Activated CD8-positive, alpha-beta memory T cell treated with anti-CD3 and anti-CD28 coated beads for 48 hours (primary cell): ENCODE results near the gene TLDC2.
"Not testable (repeated sequence)": the region's sequence is repeated elsewhere in the genome, so short reads cannot be mapped to it uniquely, and the experiment has no call there.

Experiments used
- DNase-seq, 3 experiments: peaks; one replicate each; pipeline ENCODE4 v3.0.0-alpha.2; 2020; ENCODE audit warnings: low read depth in 2 of 3, low spot score in 2 of 3

TLDC2 gene

DNA sequence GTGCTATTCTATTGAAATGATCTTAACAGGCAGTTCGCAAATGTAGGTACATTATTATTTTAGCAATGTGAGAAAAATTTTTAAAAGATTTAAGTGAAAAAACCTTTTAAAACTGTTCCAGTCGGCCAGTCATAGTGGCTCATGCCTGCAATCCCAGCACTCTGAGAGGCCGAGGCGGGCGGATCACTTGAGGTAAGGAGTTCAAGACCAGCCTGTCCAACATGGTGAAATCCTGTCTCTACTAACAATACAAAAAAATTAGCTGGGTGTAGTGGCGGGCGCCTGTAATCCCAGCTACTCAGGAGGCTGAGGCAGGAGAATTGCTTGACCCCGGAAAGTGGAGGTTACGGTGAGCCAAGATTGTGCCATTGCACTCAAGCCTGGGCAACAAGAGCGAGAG is 29.6 kb downstream of the TLDC2 start:
- DNase-seq = not testable (repeated sequence)

DNA sequence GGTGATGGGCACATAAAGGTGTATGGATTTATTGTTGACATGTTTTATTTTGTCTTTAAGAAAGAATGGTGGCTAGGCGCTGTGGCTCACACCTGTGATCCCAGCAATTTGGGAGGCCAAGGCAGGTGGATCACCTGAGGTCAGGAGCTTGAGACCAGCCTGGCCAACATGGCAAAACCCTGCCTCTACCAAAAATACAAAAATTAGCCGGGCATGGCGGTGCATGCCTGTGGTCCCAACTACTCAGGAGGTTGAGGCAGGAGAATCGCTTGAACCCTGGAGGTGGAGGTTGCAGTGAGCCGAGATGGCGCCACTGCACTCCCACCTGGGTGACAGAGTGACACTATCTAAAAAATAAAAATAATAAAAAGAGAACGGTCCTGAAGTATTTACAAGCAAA is 30.1 kb downstream of the TLDC2 start:
- DNase-seq = not testable (repeated sequence)

DNA sequence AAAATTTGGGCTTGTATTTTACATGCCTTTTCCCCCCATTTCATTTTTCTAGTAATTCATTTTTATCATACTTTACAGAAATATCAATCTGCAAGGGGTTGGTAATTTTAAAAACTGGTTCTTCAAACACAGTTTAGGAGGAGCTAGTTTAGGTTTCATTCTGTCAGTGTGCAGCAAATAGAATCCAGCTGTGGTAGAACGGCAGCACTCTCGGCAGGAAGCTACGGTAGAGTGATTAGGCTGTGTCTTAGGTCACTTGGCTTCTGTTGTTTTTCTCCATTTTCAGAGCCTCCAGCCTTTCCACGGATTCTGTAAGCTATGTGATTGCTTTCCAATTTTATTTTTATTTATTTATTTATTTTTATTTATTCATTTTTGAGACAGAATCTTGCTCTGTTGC is 32.7 kb downstream of the TLDC2 start:
- DNase-seq = no peak

DNA sequence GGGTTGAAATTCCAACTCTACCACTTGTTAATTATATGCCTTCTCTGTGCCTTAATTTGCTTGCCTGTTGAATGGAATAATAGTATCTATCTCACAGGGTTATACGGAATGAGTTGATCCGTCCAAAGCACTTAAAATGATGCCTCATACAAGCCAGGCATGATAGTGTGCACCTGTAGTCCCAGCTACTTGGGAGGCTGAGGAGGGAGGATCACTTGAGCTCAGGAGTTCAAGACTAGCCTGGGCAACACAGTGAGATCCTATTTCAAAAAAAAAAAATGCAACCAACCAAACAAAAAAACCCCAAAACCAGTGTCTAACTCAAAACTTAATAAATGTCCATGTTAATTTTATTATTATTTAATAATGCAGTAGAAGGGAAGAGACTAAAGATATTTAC is 40.3 kb downstream of the TLDC2 start:
- DNase-seq = no peak

DNA sequence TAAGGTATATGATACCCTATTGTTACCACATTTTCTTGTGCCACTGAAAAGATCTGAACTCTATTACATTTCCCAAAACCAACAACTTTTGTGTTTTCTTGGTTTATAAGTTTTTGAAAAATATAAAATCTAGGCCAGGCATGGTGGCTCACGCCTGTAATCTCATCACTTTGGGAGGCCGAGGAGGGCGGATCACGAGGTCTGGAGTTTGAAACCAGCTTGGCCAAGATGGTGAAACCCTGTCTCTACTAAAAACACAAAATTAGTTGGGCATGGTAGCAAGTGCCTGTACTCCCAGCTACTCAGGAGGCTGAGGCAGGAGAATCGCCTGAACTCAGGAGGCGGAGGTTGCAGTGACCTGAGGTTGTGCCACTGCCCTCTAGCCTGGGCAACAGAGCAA is 41.3 kb downstream of the TLDC2 start:
- DNase-seq = no peak

DNA sequence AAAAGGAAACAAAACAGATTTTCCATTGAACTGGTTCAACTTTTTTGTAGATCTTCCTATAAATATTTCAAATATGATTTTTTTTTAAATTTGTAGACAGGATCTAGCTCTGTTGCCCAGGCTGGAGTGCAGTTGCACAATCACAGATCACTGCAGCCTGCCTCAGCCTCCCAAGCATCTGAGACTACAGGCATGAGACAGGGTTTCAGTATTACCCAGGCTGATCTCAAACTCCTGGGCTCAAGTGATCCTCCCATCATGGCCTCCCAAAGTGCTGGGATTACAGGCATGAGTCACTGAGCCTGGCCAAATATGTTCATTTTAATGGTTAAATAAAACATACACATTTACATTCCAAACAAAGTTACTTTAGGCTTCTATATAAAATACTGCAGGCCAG is 42.0 kb downstream of the TLDC2 start:
- DNase-seq = no peak

DNA sequence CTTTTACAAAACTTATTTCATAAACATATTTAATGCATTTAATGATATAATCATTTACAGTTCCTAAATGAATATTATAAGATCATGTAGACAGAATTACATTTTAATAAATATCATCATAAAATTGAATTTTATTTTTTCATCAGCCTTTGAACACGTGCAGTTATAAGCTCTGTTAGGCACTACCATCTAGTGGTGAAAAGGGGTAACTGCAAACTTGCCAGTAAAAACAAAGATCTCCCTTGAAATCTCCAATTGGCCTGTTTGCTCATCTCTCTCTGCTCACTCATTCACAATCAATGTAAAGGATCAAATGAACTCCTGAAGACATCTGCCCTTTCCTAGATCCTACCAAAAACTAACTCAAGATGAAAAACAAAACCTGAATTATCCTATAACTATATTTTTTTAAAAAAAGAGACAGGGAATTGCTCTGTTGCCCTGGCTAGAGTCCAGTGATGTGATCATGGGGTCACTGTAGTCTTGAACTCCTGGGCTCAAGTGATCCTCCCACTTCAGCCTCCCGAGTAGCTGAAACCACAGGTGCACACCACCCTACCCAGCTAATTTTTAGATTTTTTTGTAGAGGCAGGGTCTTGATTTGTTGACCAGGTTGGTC is 43.9 kb downstream of the TLDC2 start:
- DNase-seq = no peak

DNA sequence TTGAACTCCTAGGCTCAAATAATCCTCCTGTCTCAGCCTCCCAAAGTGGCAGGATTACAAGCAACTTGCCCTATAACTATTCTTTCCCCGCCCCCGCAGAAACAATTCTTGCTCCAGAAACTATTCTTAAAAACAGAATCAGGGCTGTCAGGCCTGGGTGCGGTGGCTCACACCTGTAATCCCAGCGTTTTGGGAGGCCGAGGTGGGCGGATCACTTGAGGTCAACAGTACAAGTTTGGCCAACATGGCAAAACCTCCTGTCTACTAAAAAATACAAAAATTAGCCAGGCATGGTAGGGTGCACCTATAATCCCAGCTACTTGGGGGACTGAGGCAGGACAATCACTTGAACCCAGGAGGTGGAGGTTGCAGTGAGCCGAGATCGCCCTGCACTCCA is 44.4 kb downstream of the TLDC2 start:
- no peak for DNase-seq

DNA sequence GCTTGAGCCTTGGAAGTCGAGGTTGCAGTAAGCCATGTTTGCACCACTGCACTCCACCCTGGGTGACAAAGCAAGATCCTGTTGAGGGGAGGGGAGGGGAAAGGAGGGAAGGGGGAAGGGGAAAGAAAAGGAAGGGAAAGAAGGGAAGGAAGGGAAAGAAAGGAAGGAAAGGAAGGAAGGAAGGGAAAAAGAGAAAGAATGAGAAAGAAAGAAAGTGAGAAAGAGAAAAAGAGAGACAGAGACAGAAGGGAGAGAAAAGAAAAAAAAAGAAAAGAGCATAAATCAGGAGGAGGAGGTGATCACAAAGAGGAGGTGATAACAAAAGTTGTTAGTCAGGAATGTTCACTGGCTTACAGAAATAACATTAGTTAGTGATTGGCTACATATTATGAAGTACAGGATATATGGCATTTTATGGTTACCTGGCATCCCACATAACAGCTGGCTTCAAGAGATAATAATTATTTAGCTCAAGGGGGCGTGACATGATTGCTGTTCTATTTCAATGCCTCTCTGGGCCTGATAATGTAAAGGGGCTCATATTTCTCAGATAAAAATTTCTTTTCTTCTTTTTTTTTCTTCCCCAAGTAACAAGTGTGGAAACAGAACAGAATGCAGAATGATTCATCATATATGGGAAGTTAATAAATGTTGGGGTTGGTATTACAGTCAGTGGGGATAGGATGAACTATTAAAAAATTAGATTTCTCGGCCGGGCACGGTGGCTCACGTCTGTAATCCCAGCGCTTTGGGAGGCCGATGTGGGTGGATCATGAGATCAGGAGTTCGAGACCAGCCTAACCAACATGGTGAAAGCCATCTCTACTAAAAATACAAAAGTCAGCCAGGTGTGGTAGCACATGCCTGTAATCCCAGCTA is 48.5 kb downstream of the TLDC2 start:
- no peak for DNase-seq

DNA sequence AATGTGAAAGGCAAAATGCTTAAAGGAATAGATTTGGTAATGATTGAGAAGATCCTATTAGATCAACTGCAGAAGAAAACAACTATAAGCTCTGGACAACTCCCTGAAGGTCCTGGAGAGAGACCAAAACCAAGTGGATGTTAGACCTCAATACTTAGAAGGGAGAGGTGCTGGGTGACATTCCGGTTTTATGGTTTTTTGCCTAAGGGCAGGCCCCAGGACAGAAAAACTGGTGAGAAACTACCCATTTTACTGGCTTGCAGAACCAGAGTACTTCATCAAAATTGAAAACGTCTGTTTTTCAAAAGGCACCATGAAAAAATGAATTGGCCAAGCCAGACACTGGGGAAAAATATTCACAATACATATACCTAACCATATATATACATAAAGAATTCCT is 49.3 kb downstream of the TLDC2 start:
- no peak for DNase-seq

DNA sequence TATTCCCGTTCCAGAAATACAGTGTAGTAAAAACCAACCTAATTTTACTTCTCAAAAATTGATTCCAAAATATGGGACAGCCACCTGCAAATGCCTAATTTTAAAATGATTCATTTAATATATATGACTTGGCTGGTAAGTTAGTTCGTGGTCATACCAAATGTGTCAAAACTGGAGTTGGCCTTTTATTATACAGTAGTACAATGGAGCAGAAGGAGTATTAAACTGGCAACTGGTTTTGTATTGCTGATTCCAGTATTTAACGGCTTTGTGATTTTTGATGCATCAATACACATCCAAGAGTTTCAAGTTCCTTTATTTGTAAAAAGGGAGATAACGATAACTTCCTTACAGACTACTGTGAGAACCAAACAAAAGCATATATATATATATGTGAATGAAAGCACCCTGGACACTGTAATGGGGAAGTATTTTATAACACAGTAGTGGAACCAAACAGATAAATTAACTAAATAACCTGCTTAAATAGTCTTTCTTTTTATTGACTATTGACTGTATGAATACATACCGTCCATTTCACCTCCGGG is 50.8 kb downstream of the TLDC2 start:
- DNase-seq = no peak

DNA sequence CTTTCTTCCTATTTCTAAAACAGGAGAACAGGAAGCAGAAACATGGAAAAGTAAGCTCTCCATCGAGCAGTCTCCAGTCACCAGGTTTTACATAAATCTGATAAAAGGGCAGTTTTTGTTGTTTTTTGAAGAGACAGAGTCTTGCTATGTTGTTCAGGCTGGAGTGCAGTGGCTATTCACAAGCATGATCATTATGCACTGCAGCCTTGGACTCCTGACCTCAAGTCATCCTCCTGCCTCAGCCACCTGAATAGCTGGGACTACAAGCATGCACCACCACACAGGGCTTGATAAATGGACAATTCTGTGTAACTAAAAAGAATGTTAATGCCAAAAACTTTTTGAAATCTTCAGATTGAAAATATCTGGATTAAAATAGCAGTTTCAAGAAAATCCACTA is 51.8 kb downstream of the TLDC2 start:
- DNase-seq = no peak

DNA sequence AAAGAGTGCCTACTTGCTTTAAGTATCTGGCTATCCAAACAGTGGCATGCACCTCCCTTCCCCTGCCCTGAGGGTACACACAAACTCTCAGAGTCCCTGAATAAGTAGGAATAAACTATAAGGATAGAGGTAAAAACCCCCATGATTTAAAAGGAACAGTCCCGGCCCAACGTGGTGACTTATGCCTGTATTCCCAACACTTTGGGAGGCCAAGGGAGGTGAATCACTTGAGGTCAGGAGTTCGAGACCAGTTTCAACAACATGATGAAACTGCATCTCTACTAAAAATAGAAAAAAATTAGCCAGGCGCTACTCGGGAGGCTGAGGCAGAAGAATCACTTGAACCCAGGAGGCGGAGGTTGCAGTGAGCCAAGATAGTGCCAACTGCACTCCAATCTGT is 53.4 kb downstream of the TLDC2 start:
- no peak for DNase-seq

DNA sequence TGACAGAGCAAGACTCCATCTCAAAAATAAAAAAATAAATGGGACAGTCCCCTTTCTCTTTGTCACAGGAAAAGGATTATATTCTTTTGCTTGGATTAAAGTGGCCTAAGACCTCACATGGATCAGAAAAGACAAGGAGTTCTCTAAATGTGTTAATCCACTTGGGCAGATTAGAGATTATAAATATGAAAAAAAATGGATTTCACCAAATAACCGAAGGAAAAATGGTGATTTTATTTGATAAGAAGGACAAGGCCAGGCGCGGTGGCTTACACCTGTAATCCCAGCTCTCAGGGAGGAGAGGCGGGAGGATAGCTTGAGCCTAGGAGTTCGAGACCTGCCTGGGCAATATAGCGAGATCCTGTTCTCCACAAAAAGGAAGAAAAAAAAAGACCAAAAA is 53.8 kb downstream of the TLDC2 start:
- no peak for DNase-seq

DNA sequence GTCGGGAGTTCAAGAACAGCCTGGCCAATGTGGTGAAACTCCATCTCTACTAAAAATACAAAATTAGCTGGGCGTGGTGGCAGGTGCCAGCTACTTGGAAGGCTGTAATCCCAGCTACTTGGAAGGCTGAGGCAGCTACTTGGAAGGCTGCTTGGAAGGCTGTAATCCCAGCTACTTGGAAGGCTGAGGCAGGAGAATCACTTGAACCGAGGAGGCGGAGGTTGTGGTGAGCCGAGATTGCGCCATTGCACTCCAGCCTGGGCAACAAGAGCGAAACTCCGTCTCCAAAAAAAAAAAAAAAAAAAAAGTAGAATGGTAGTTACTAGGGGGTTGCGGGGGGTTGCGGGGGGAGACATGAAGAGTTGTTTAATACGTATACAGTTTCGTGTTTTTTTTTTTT is 56.1 kb downstream of the TLDC2 start:
- not testable (repeated sequence) for DNase-seq

DNA sequence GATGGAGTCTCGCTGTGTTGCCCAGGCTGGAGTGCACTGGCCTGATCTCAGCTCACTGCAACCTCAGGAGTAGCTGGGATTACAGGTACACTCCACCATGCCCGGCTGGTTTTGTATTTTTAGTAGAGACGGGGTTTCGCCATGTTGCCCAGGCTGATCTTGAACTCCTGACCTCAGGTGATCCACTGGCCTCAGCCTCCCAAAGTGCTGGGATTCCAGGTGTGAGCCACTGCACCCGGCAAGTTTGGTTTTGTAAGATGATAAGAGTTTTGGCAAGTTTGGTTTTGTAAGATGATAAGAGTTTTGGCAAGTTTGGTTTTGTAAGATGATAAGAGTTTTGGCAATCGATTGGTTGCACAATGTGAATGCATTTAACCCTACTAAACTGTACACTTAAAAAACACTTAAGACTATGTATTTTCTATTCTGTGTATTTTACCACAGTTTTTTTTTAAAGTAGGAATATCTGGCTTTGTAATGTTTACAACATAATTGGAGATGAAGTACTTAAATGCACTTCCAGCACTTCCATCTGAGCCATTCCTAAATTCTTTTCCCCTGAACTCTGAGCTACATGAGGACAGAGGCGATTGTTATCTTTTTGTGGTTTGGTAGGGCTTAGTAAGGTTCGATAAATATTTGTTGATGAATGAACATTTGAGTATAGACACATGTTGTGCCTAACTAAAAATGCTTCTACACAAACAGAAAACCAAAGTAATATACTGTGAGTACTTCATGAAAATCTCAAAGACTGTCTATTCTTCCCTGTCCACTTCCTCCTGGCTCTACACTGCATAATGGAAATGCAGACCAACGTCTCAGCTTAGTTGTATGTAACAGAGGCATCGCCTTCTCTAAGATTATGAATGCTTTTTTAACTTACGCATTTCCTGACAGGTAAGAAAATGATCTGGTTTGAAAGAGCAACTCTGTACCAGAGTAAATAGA is 56.8 kb downstream of the TLDC2 start:
- DNase-seq = no peak

DNA sequence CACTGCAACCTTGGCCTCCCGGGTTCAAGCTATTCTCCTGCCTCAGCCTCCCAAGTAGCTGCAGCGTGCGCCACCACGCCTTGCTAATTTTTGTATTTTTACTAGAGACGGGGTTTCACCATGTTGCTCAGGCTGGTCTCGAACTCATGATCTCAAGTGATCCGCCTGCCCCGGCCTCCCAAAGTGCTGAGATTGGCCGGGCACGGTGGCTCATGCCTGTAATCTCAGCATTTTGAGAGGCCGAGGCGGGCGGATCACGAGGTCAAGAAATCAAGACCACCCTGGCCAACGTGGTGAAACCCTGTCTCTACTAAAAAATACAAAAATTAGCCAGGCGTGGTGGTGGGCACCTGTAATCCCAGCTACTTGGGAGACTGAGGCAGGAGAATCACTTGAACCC is 57.6 kb downstream of the TLDC2 start:
- DNase-seq = not testable (repeated sequence)

DNA sequence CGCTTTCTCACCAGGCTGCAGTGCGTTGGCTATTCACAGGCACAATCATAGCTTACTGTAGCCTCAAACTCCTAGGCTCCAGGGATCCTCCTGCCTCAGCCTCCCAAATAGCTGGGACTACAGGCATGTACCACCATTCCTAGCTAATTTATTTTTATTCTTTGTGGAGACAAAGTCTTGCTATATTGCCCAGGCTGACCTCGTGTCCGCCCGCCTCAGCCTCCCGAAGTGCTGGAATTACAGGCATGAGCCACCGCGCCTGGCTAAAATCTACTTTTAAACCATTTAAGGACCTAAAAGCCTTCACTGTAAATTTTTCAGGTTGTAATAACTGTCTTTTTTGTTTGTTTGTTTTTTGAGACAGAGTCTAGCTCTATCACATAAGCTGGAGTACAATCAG is 60.4 kb downstream of the TLDC2 start:
- DNase-seq = no peak

DNA sequence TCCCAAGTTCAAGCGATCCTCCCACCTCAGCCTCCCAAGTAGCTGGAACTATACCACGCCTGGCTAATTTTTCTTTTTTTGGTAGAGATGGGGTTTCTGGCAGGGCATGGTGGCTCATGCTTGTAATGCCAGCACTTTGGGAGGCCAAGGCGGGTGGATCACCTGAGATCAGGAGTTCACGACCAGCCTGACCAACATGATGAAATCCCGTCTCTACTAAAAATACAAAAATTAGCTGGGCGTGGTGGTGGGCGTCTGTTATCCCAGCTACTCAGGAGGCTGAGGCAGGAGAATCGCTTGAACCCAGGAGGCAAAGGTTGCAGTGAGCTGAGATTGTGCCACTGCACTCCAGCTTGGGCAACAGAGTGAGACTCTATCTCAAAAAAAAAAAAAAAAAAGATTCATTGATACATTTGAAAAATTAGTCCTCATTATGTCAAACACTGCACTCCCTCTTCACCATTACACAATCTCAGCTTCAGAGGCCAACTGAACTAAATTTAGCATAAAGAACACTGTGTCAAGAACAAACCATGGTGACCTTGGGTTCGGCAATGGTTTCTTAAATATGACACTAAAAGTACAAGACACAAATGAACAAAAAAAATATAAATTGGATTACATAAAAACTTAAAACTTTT is 60.9 kb downstream of the TLDC2 start:
- not testable (repeated sequence) for DNase-seq

DNA sequence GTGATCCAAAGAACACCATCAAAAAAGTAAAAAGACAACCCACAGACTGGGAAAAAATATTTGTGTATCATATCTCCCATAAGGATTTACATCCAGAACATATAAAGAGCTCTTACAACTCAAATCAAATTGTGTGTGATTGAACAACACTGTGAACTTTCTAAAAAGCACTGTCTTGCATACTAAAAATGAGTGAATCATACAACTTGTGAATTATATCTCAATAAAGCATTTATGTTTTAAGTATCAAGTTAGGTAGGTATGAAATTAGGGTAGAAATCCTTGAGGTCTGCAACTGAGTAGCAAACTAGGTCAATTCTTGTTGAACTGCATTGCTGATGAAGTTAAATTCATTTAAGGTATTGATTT is 61.4 kb downstream of the TLDC2 start:
- DNase-seq = no peak

DNA sequence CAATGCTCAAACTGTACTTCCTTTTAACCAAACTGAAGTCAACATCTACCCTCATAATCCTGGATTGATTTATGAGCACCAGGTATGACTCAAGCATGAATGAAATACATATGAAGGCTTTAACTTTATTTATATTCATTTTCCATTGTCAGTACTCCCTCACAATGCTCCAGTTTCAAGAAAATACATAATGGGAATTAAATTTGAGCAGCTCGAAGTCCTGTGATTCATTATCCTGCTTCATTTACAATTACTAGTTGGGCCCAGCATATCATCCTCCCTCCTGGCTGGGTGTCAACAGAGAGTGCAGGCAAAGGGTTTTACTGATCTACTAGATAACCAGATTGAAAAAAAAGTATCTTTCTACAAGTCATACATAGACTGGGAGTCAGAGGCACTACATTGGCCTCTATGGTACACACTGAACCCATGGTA is 65.5 kb downstream of the TLDC2 start:
- no peak for DNase-seq
